ENCODE results near the gene WDPCP. TPM values are rescaled to one million over a fixed set of nuclear protein-coding genes. Genes with fewer than 3 reads are reported as not detected.
A peak's percentile ranks its signal among the peaks of the same experiment; 100 is the strongest.

The WDPCP gene
- total RNA-seq, 4 donors from 2014 or later: 7.2 to 47.3 (median 13.0) TPM

GRCh38 chr2:63432373-63432772, 155.9 kb downstream of the WDPCP start:
- H3K27me3 ChIP-seq: no peaks in the 10 kb centered on the region
- no peak for TF ChIP-seq POLR2A (IDR thresholded peaks at IDR 0.05)
- TF ChIP-seq CTCF (IDR thresholded peaks at IDR 0.05 in 4 of 5, conservative IDR thresholded peaks at IDR 0.05 in 1 of 5): no peak
- no peaks in the 10 kb centered on the region for H3K4me1 ChIP-seq
- H3K9me3 ChIP-seq: no peaks in the 10 kb centered on the region
- H3K27ac ChIP-seq: no peak overlapping the region
- intact Hi-C loops (cut with DNase I; ENCODE audit: low total_unique reads) (loop anchor here (1.0 kb wide), 1 partner anchor 10 kb away; no protein-coding TSS in a partner anchor), in situ Hi-C loops (cut with MboI; ENCODE audit: low sequenced_read_pairs in 4 of 4) (no loop called here)
- peaks cover 0 to 11% of the 10 kb centered on the region in 2 donors for H3K36me3 ChIP-seq
- H3K4me3 ChIP-seq: no peak overlapping the region
- DNase-seq (no peak), ATAC-seq (no peak)

GRCh38 chr2:63425606-63426005, 162.7 kb downstream of the WDPCP start:
- DNase-seq: no peak
- no peaks in the 10 kb centered on the region for H3K36me3 ChIP-seq
- in situ Hi-C loops (cut with MboI; ENCODE audit: low sequenced_read_pairs in 4 of 4): no loop called here
- intact Hi-C loops (cut with DNase I; ENCODE audit: low total_unique reads): no loop called here
- no peak overlapping the region for H3K4me3 ChIP-seq
- no peak overlapping the region for H3K27ac ChIP-seq
- no peaks in the 10 kb centered on the region for H3K9me3 ChIP-seq
- ATAC-seq: no peak
- no peaks in the 10 kb centered on the region for H3K4me1 ChIP-seq
- H3K27me3 ChIP-seq: no peaks in the 10 kb centered on the region
- TF ChIP-seq POLR2A (IDR thresholded peaks at IDR 0.05) (no peak), CTCF (IDR thresholded peaks at IDR 0.05 in 4 of 5, conservative IDR thresholded peaks at IDR 0.05 in 1 of 5) (no peak)

GRCh38 chr2:63425079-63425416, 163.2 kb downstream of the WDPCP start:
- in situ Hi-C loops (cut with MboI; ENCODE audit: low sequenced_read_pairs in 4 of 4) (no loop called here), intact Hi-C loops (cut with DNase I; ENCODE audit: low total_unique reads) (no loop called here)
- Histone ChIP-seq H3K4me3 (no peak overlapping the region), H3K27me3 (no peaks in the 10 kb centered on the region), H3K27ac (no peak overlapping the region), H3K4me1 (no peaks in the 10 kb centered on the region), H3K9me3 (no peaks in the 10 kb centered on the region), H3K36me3 (no peaks in the 10 kb centered on the region)
- ATAC-seq (no peak), DNase-seq (no peak)
- TF ChIP-seq CTCF (IDR thresholded peaks at IDR 0.05 in 4 of 5, conservative IDR thresholded peaks at IDR 0.05 in 1 of 5) (no peak), POLR2A (IDR thresholded peaks at IDR 0.05) (no peak)

- no peak overlapping the region for H3K27ac ChIP-seq
- no peaks in the 10 kb centered on the region for H3K27me3 ChIP-seq
- no peak for ATAC-seq
- H3K36me3 ChIP-seq: no peaks in the 10 kb centered on the region
- no peak overlapping the region for H3K4me3 ChIP-seq
- intact Hi-C loops (cut with DNase I; ENCODE audit: low total_unique reads) (no loop called here), in situ Hi-C loops (cut with MboI; ENCODE audit: low sequenced_read_pairs in 4 of 4) (no loop called here)
- no peaks in the 10 kb centered on the region for H3K4me1 ChIP-seq
- TF ChIP-seq CTCF (IDR thresholded peaks at IDR 0.05 in 4 of 5, conservative IDR thresholded peaks at IDR 0.05 in 1 of 5): peak in 1 of 5 experiments; percentile 37
- no peak for TF ChIP-seq POLR2A (IDR thresholded peaks at IDR 0.05)
- no peak for DNase-seq
- no peaks in the 10 kb centered on the region for H3K9me3 ChIP-seq
These were observed 163.8 kb downstream of the WDPCP start for GRCh38 chr2:63424329-63425078.

GRCh38 chr2:63422556-63422955, 165.7 kb downstream of the WDPCP start:
- in situ Hi-C loops (cut with MboI; ENCODE audit: low sequenced_read_pairs in 4 of 4) (no loop called here), intact Hi-C loops (cut with DNase I; ENCODE audit: low total_unique reads) (no loop called here)
- no peak for ATAC-seq
- Histone ChIP-seq H3K4me3 (no peak overlapping the region), H3K36me3 (no peaks in the 10 kb centered on the region), H3K27me3 (no peaks in the 10 kb centered on the region), H3K27ac (no peak overlapping the region), H3K9me3 (no peaks in the 10 kb centered on the region), H3K4me1 (no peaks in the 10 kb centered on the region)
- no peak for TF ChIP-seq POLR2A (IDR thresholded peaks at IDR 0.05)
- TF ChIP-seq CTCF (IDR thresholded peaks at IDR 0.05 in 4 of 5, conservative IDR thresholded peaks at IDR 0.05 in 1 of 5): no peak
- DNase-seq: no peak

Measured in gastrocnemius medialis (tissue), 4 donors.